Hepatocyte (in vitro differentiated cells): ENCODE results near the gene OSBP2.

Experiments
- EZH2 ChIP-seq: fragments of 200-600 bp; sonication (generic); IDR thresholded peaks from 2 replicates; pipeline ENCODE4 v1.6.1; 2016; ENCODE audit warnings: antibody characterized with exemption, mild to moderate bottlenecking, borderline replicate concordance
- EZH2phosphoT487 ChIP-seq: fragments of 200-600 bp; sonication (generic); IDR thresholded peaks from one replicate; pipeline ENCODE4 v1.6.1; 2018; ENCODE audit warnings: antibody characterized with exemption, mild to moderate bottlenecking, low read depth, moderate library complexity; ENCODE audit not compliant: unreplicated experiment, severe bottlenecking
- TF ChIP-seq, protein P1 (sequence below): fragments of 200-600 bp; sonication (generic); IDR thresholded peaks from 2 replicates; pipeline ENCODE4 v1.5.1; 2016; ENCODE audit warnings: antibody characterized with exemption, mild to moderate bottlenecking; ENCODE audit not compliant: poor library complexity

- TF ChIP-seq, protein P1, sequence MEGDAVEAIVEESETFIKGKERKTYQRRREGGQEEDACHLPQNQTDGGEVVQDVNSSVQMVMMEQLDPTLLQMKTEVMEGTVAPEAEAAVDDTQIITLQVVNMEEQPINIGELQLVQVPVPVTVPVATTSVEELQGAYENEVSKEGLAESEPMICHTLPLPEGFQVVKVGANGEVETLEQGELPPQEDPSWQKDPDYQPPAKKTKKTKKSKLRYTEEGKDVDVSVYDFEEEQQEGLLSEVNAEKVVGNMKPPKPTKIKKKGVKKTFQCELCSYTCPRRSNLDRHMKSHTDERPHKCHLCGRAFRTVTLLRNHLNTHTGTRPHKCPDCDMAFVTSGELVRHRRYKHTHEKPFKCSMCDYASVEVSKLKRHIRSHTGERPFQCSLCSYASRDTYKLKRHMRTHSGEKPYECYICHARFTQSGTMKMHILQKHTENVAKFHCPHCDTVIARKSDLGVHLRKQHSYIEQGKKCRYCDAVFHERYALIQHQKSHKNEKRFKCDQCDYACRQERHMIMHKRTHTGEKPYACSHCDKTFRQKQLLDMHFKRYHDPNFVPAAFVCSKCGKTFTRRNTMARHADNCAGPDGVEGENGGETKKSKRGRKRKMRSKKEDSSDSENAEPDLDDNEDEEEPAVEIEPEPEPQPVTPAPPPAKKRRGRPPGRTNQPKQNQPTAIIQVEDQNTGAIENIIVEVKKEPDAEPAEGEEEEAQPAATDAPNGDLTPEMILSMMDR, result no peak
- TF ChIP-seq EZH2 (no peak), EZH2phosphoT487 (no peak)
Measured at GRCh38 chr22:30694171-30694639, 469 bp upstream of the OSBP2 start.
